HFF-Myc (cell line): ENCODE results near the gene SORCS2.

Experiments used
- DNase-seq: peaks from one replicate; pipeline ENCODE4 v3.0.0-alpha.2; 2011; ENCODE audit warnings: low read depth; ENCODE audit errors: extremely low read depth
- H3K4me3 ChIP-seq: replicated peaks from 2 replicates; pipeline ENCODE4 v1.5.1; 2011; ENCODE audit warnings: low read depth, mild to moderate bottlenecking, control low read depth, low read length
- TF ChIP-seq, protein P1 (sequence below): IDR thresholded peaks from 2 replicates; pipeline ENCODE4 v1.5.1; 2012; ENCODE audit warnings: mild to moderate bottlenecking, low read depth, low read length, control low read depth; ENCODE audit errors: missing control alignments

Gene SORCS2

DNA sequence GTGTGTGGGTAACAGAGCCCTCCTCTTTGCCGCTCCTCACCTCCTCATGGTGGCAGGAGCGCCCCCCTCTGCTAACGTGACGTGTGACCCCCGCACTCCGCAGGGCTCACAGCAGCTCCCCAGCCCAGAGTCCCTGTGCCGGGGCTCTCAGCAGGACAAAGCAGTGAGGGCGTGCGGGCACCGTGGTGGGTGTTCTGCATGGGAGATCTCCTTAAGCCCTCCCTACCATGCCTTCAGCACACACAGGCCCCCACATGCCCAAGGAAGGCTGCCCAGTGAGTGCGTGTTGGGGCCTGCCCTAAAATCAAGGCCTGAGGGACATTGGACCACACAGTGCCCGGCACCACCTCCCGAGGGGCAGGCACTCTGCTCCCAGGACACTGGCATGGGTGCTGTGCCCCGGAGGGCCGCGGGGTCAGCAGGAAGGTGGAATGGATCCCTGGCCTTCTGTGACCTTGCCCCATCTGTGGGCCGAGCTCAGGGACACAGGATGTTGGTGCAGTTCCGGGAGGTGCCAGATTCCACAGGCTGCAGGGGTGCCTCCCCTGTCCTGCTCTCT, 232.3 kb downstream of the SORCS2 start:
- no peak for DNase-seq
- TF ChIP-seq, protein P1, sequence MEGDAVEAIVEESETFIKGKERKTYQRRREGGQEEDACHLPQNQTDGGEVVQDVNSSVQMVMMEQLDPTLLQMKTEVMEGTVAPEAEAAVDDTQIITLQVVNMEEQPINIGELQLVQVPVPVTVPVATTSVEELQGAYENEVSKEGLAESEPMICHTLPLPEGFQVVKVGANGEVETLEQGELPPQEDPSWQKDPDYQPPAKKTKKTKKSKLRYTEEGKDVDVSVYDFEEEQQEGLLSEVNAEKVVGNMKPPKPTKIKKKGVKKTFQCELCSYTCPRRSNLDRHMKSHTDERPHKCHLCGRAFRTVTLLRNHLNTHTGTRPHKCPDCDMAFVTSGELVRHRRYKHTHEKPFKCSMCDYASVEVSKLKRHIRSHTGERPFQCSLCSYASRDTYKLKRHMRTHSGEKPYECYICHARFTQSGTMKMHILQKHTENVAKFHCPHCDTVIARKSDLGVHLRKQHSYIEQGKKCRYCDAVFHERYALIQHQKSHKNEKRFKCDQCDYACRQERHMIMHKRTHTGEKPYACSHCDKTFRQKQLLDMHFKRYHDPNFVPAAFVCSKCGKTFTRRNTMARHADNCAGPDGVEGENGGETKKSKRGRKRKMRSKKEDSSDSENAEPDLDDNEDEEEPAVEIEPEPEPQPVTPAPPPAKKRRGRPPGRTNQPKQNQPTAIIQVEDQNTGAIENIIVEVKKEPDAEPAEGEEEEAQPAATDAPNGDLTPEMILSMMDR: no peak
- H3K4me3 ChIP-seq: no peak overlapping the region

DNA sequence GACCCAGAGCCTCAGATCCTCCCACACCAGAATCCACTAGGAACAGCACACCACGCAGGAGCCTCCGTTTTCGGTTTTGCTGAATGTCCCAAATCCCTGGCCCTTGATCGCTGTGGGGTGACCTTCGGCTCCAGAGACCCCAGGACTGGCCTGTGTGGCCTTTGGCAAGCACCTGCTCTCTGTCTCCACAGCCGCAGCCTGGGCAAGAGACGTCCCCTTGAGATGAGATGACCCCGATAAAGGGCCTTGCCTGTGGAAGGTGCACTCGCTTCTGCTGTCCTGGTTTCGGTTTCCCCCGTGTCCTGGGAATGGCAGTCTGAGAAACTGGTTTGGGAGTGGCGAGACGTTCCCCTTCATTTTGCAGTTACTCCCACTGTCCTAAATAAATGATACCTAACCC, 232.8 kb downstream of the SORCS2 start:
- TF ChIP-seq, protein P1: no peak
- no peak for DNase-seq

DNA sequence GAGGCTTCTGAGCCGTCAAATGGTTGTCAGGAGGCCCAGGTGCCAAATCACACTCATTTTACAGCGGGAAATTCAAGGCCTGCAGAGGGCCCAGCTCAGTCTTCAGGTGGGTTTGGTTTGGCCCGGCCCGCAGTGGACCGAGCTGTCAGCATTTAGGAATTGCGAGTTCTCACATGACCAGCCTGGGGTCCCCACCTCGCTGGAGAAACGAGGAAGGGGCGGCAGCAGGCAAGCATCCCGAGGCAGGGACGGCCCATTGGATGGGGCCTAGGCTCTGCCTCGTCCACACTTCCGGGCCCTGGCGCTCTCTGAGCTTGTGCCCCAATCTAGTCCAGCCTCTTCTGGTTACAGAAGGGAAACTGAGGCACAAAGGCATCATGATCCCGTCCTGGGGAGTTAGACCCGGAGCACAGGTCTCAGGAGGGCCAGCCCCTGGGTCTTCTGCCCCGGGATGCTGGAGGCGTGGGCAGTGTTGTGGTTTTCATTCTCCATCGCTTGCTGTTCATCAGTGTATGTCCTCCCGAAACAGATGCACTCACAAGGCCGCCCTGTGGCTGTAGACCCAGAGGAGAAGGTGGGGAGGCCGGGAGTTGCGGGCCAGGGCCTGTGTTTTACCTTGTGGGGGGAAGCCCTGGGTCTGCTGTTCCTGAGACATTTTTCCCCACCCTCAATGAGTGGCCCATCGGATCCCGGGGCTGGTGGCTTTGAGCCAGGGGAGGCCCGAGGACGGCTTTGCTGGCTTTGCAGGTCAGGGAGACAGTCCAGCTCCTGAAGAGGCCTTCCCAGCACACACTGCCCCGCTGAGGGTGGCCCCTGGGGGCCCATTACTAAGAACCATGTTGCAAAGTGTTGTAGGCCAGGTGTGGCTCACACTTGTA, 233.5 kb downstream of the SORCS2 start:
- TF ChIP-seq, protein P1: no peak
- H3K4me3 ChIP-seq: no peak overlapping the region
- no peak for DNase-seq

More for the DNA sequence above, 232.8 kb downstream of the SORCS2 start:
- H3K4me3 ChIP-seq: no peak overlapping the region

DNA sequence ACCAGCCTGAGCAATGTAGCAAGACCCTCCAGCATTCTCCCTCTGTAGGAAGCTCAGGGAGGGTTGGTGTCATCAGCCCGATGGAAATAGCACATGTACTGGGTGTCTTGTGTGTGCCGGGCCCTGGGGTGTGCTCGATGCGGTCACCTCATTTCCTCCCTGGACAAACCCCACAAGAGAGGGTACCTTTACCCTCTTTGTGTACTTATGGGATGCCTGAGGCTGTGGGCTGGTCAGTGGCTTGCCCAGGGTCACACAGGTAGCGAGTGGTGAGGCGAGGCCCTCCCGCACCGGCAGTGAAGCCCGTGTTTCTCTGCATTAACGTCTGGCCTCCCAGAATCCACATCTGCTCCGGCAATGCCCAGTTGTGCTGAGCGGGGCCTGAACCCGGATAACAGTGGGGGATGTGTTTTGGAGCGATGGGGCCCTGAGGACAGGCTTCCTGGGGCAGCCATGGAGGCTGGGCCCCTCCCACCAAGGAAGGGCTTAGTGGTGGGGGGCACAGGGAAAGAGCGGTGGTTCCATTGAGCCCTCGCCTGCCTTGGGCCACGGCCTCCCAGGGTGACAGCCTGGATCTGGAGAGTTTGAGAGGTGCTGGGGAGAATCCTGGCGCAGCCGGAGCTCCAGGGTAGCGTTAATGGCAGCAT, 234.3 kb downstream of the SORCS2 start:
- no peak overlapping the region for H3K4me3 ChIP-seq
- TF ChIP-seq, protein P1: no peak
- no peak for DNase-seq

GRCh38 chr4:7427361-7427760, 235.0 kb downstream of the SORCS2 start:
- no peak overlapping the region for H3K4me3 ChIP-seq
- DNase-seq: no peak
- TF ChIP-seq, protein P1: no peak

- no peak for DNase-seq
- TF ChIP-seq, protein P1: no peak
- no peak overlapping the region for H3K4me3 ChIP-seq
Observed at GRCh38 chr4:7427831-7428260, 235.5 kb downstream of the SORCS2 start.
